ENCODE data around the gene OXLD1.

DNA sequence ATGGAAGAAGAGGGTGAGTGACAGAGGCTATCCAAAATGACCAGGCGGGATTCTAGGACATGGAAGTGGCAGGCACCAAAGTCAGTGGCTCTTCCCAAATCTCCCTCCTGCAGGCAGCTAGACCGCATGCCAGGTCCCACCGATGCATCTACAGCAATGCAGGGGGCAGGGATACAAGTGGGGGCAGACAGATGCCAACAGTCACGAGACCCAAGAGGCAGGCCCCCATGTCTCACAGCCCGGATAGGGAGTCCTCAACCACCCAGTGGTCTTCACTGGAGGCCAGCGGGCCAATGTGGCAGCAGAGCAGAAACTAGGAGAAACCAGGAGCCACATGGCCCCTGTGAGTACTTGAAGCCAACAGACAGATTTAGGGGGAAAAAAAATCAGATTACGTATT, 49.5 kb downstream of the OXLD1 start:
- TF ChIP-seq, protein P1, sequence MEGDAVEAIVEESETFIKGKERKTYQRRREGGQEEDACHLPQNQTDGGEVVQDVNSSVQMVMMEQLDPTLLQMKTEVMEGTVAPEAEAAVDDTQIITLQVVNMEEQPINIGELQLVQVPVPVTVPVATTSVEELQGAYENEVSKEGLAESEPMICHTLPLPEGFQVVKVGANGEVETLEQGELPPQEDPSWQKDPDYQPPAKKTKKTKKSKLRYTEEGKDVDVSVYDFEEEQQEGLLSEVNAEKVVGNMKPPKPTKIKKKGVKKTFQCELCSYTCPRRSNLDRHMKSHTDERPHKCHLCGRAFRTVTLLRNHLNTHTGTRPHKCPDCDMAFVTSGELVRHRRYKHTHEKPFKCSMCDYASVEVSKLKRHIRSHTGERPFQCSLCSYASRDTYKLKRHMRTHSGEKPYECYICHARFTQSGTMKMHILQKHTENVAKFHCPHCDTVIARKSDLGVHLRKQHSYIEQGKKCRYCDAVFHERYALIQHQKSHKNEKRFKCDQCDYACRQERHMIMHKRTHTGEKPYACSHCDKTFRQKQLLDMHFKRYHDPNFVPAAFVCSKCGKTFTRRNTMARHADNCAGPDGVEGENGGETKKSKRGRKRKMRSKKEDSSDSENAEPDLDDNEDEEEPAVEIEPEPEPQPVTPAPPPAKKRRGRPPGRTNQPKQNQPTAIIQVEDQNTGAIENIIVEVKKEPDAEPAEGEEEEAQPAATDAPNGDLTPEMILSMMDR (IDR thresholded peaks at IDR 0.05) = no peak
- no peak for TF ChIP-seq POLR2A (IDR thresholded peaks at IDR 0.05)
- no peak for TF ChIP-seq EP300 (IDR thresholded peaks at IDR 0.05)
- TF ChIP-seq POLR2AphosphoS5 (IDR thresholded peaks at IDR 0.05) = no peak
